ENCODE measurements around the gene OSM. TPM values are rescaled to one million over a fixed set of nuclear protein-coding genes. Genes with fewer than 3 reads are reported as not detected.

OSM gene
- total RNA-seq, 1 experiment from 2014 or later: not detected

DNA sequence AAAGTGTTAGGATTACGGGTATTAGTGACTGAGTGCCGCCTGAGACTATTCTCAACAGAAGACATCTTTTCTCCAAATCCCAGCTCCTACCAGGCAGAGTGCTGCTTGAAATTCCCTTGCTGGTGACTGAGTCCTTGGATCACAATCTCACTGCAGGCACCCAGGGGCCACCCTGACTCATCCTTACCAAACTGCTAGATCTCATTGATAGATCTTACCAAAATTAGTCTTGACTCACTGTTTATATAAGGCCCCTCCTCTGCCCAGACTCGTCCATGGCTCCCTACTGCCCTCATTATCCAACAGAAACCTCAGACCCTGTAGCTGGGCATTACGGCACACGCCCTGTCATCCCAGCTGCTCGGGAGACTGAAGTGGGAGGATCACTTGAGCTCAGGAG, 45.4 kb upstream of the OSM start:
- Histone ChIP-seq H3K4me1 (ENCODE audit: control insufficient read depth, insufficient read depth, low read length) (peaks cover 43% of the 10 kb centered on the region), H3K27me3 (ENCODE audit: control insufficient read depth, insufficient read depth, low read length) (no peaks in the 10 kb centered on the region), H3K36me3 (ENCODE audit: control insufficient read depth, insufficient read depth, low read length) (no peaks in the 10 kb centered on the region), H3K27ac (ENCODE audit: low read length) (peak overlapping the region; percentile 18; the same call in 1 of the 2 replicates), H3K9me3 (ENCODE audit: control insufficient read depth, insufficient read depth, low read depth, low read length) (no peaks in the 10 kb centered on the region), H3K4me3 (ENCODE audit: low read depth in 2 of 2, low read length in 2 of 2) (no peak overlapping the region)
- DNase-seq (ENCODE audit: low read depth, low spot score): no peak
- no TSS peak for BruUV-seq (replicated peaks)
- ATAC-seq: peak; percentile 76
- POLR2A ChIA-PET: no interaction called here
- TF ChIP-seq TCF7L2 (IDR thresholded peaks at IDR 0.05; ENCODE audit: low read depth, low read length): no peak
- TF ChIP-seq, protein P1, sequence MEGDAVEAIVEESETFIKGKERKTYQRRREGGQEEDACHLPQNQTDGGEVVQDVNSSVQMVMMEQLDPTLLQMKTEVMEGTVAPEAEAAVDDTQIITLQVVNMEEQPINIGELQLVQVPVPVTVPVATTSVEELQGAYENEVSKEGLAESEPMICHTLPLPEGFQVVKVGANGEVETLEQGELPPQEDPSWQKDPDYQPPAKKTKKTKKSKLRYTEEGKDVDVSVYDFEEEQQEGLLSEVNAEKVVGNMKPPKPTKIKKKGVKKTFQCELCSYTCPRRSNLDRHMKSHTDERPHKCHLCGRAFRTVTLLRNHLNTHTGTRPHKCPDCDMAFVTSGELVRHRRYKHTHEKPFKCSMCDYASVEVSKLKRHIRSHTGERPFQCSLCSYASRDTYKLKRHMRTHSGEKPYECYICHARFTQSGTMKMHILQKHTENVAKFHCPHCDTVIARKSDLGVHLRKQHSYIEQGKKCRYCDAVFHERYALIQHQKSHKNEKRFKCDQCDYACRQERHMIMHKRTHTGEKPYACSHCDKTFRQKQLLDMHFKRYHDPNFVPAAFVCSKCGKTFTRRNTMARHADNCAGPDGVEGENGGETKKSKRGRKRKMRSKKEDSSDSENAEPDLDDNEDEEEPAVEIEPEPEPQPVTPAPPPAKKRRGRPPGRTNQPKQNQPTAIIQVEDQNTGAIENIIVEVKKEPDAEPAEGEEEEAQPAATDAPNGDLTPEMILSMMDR (IDR thresholded peaks at IDR 0.05): no peak
- no peak for TF ChIP-seq SIN3A (IDR thresholded peaks at IDR 0.05; ENCODE audit: borderline replicate concordance, insufficient read depth, low read depth, low read length)
- TF ChIP-seq, protein P2, sequence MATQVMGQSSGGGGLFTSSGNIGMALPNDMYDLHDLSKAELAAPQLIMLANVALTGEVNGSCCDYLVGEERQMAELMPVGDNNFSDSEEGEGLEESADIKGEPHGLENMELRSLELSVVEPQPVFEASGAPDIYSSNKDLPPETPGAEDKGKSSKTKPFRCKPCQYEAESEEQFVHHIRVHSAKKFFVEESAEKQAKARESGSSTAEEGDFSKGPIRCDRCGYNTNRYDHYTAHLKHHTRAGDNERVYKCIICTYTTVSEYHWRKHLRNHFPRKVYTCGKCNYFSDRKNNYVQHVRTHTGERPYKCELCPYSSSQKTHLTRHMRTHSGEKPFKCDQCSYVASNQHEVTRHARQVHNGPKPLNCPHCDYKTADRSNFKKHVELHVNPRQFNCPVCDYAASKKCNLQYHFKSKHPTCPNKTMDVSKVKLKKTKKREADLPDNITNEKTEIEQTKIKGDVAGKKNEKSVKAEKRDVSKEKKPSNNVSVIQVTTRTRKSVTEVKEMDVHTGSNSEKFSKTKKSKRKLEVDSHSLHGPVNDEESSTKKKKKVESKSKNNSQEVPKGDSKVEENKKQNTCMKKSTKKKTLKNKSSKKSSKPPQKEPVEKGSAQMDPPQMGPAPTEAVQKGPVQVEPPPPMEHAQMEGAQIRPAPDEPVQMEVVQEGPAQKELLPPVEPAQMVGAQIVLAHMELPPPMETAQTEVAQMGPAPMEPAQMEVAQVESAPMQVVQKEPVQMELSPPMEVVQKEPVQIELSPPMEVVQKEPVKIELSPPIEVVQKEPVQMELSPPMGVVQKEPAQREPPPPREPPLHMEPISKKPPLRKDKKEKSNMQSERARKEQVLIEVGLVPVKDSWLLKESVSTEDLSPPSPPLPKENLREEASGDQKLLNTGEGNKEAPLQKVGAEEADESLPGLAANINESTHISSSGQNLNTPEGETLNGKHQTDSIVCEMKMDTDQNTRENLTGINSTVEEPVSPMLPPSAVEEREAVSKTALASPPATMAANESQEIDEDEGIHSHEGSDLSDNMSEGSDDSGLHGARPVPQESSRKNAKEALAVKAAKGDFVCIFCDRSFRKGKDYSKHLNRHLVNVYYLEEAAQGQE (IDR thresholded peaks at IDR 0.05; ENCODE audit: insufficient read depth in 1 of 2, low read depth in 2 of 2, low read length in 1 of 2): no peak
- TF ChIP-seq POLR2AphosphoS5 (IDR thresholded peaks at IDR 0.05; ENCODE audit: low read depth, low read length): no peak
- in situ Hi-C loops (cut with HindIII; ENCODE audit: low pct_unique_long_range_greater_than_20kb, low sequenced_read_pairs): no loop called here
- CTCF ChIA-PET: no interaction called here
- intact Hi-C loops (cut with micrococcal nuclease; ENCODE audit: unreplicated experiment): no loop called here

DNA sequence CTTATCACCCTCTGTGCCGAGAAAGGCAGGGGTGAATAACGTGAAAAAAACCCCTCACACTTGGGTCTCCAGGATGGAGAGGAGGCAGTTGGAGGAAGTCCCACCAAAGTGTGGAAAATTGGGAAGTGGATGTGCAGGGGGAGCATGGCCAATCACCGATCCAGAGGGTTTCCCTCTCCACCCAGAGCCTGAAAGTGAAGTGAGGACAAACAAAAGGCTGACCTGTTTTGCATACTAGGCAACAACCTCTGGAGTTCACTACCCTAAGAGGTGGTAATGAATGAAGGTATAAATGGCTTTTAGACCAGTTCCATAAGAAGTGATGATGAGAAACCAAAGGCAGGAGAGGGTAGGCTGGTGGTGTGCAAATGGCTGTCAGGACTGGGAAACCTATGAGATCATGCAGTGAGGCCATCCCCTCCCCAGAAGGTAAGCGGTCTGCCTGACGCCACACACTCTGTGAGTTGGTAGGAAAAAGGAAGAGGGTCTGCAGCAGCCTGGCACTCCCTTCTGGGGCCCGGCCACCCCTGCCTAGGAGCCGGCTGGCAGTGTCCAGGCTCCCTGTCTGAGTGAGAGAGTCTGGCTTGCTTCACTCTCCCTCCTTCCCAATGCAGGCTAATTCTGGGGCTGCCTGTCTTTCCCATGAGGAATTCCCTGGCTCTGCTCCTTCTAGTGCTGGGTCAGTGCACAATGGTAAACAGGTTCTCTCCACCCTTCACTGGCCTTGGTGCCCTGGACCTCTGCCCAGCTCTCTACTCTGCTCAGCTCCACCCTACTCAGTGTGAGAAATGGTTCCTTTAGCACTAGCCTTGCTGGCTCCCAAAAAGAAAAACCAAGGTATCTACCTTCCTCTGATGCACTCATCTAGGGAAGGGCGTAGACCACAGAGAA, 44.5 kb upstream of the OSM start:
- H3K4me3 ChIP-seq (ENCODE audit: low read depth in 2 of 2, low read length in 2 of 2): no peak overlapping the region
- H3K4me1 ChIP-seq (ENCODE audit: control insufficient read depth, insufficient read depth, low read length): peaks cover 44% of the 10 kb centered on the region
- POLR2A ChIA-PET: interaction anchor here (0.6 kb wide), 1 partner anchor 311 kb away, joined by 3 read pairs; no protein-coding TSS in a partner anchor
- H3K9me3 ChIP-seq (ENCODE audit: control insufficient read depth, insufficient read depth, low read depth, low read length): no peaks in the 10 kb centered on the region
- BruUV-seq (replicated peaks): no TSS peak
- no peak for DNase-seq (ENCODE audit: low read depth, low spot score)
- in situ Hi-C loops (cut with HindIII; ENCODE audit: low pct_unique_long_range_greater_than_20kb, low sequenced_read_pairs) (no loop called here), intact Hi-C loops (cut with micrococcal nuclease; ENCODE audit: unreplicated experiment) (no loop called here)
- peak overlapping the region; percentile 18; the same call in 1 of the 2 replicates for H3K27ac ChIP-seq (ENCODE audit: low read length)
- no peaks in the 10 kb centered on the region for H3K36me3 ChIP-seq (ENCODE audit: control insufficient read depth, insufficient read depth, low read length)
- H3K27me3 ChIP-seq (ENCODE audit: control insufficient read depth, insufficient read depth, low read length): no peaks in the 10 kb centered on the region
- ATAC-seq: peak; percentile 78
- CTCF ChIA-PET: no interaction called here
- TF ChIP-seq TCF7L2 (IDR thresholded peaks at IDR 0.05; ENCODE audit: low read depth, low read length): no peak
- TF ChIP-seq POLR2AphosphoS5 (IDR thresholded peaks at IDR 0.05; ENCODE audit: low read depth, low read length): no peak
- TF ChIP-seq, protein P1 (IDR thresholded peaks at IDR 0.05): no peak
- TF ChIP-seq, protein P2 (IDR thresholded peaks at IDR 0.05; ENCODE audit: insufficient read depth in 1 of 2, low read depth in 2 of 2, low read length in 1 of 2): no peak
- no peak for TF ChIP-seq SIN3A (IDR thresholded peaks at IDR 0.05; ENCODE audit: borderline replicate concordance, insufficient read depth, low read depth, low read length)
